Measurements from ENCODE around the gene CACNA1H.
"Not testable (repeated sequence)": the region's sequence is repeated elsewhere in the genome, so short reads cannot be mapped to it uniquely, and the experiment has no call there.

CACNA1H gene

GRCh38 chr16:1194665-1195392, 41.9 kb downstream of the CACNA1H start:
- DNase-seq: no peak

- no peak for DNase-seq
These were observed 42.4 kb downstream of the CACNA1H start for GRCh38 chr16:1195393-1195666.

- DNase-seq: no peak
These were observed 43.6 kb downstream of the CACNA1H start for GRCh38 chr16:1196494-1196893.

GRCh38 chr16:1197237-1197866, 44.4 kb downstream of the CACNA1H start:
- no peak for DNase-seq

- no peak for DNase-seq
These were observed 45.3 kb downstream of the CACNA1H start for GRCh38 chr16:1198194-1198593.

GRCh38 chr16:1198671-1199346, 45.9 kb downstream of the CACNA1H start:
- DNase-seq: not testable (repeated sequence)

GRCh38 chr16:1199347-1200013, 46.6 kb downstream of the CACNA1H start:
- no peak for DNase-seq

GRCh38 chr16:1200014-1200627, 47.2 kb downstream of the CACNA1H start:
- DNase-seq: no peak

GRCh38 chr16:1201444-1201843, 48.5 kb downstream of the CACNA1H start:
- DNase-seq: no peak

GRCh38 chr16:1202274-1202673, 49.4 kb downstream of the CACNA1H start:
- DNase-seq: no peak

- DNase-seq: no peak
These were observed 52.0 kb downstream of the CACNA1H start for GRCh38 chr16:1204933-1205332.

GRCh38 chr16:1206326-1206725, 53.4 kb downstream of the CACNA1H start:
- no peak for DNase-seq

GRCh38 chr16:1206786-1207185, 53.9 kb downstream of the CACNA1H start:
- no peak for DNase-seq

- no peak for DNase-seq
These were observed 55.4 kb downstream of the CACNA1H start for GRCh38 chr16:1208239-1208830.

- no peak for DNase-seq
These were observed 56.2 kb downstream of the CACNA1H start for GRCh38 chr16:1209081-1209480.

GRCh38 chr16:1210461-1210860, 57.6 kb downstream of the CACNA1H start:
- DNase-seq: no peak

- DNase-seq: no peak
These were observed 58.8 kb downstream of the CACNA1H start for GRCh38 chr16:1211451-1212268.

- no peak for DNase-seq
These were observed 59.8 kb downstream of the CACNA1H start for GRCh38 chr16:1212616-1213194.

- no peak for DNase-seq
These were observed 60.3 kb downstream of the CACNA1H start for GRCh38 chr16:1213231-1213630.

GRCh38 chr16:1213796-1214372, 61.0 kb downstream of the CACNA1H start:
- no peak for DNase-seq

GRCh38 chr16:1214719-1215118, 61.8 kb downstream of the CACNA1H start:
- no peak for DNase-seq

Measured in NCI-H510A (cell line).